HG03280 (cell line): ENCODE measurements around the gene AGAP3.

Experiments used
- ATAC-seq: cut with Tn5 transposase; IDR thresholded peaks from one replicate; pipeline ENCODE4 v1.9.1; 2021; ENCODE audit warnings: mild to moderate bottlenecking, moderate library complexity; ENCODE audit not compliant: unreplicated experiment

The AGAP3 gene

GRCh38 chr7:151122796-151123157, 36.5 kb downstream of the AGAP3 start:
- no peak for ATAC-seq

GRCh38 chr7:151123158-151123821, 37.0 kb downstream of the AGAP3 start:
- no peak for ATAC-seq

GRCh38 chr7:151123822-151124464, 37.7 kb downstream of the AGAP3 start:
- peak; percentile 78 for ATAC-seq

- no peak for ATAC-seq
These were observed 38.2 kb downstream of the AGAP3 start for GRCh38 chr7:151124481-151124880.

- ATAC-seq = no peak
These were observed 38.7 kb downstream of the AGAP3 start for GRCh38 chr7:151124899-151125399.

GRCh38 chr7:151125470-151125845, 39.2 kb downstream of the AGAP3 start:
- ATAC-seq = no peak

GRCh38 chr7:151125846-151126481, 39.7 kb downstream of the AGAP3 start:
- no peak for ATAC-seq

GRCh38 chr7:151126491-151127137, 40.3 kb downstream of the AGAP3 start:
- no peak for ATAC-seq

- no peak for ATAC-seq
These were observed 41.9 kb downstream of the AGAP3 start for GRCh38 chr7:151128144-151128543.

GRCh38 chr7:151128716-151129115, 42.4 kb downstream of the AGAP3 start:
- ATAC-seq = no peak

GRCh38 chr7:151129117-151129959, 43.1 kb downstream of the AGAP3 start:
- no peak for ATAC-seq

GRCh38 chr7:151129960-151130591, 43.8 kb downstream of the AGAP3 start:
- ATAC-seq = no peak

- no peak for ATAC-seq
These were observed 44.5 kb downstream of the AGAP3 start for GRCh38 chr7:151130741-151131157.

GRCh38 chr7:151131224-151131591, 44.9 kb downstream of the AGAP3 start:
- ATAC-seq = no peak

GRCh38 chr7:151131592-151132293, 45.5 kb downstream of the AGAP3 start:
- ATAC-seq = no peak

GRCh38 chr7:151132461-151133205, 46.4 kb downstream of the AGAP3 start:
- ATAC-seq = no peak

- ATAC-seq = no peak
These were observed 47.2 kb downstream of the AGAP3 start for GRCh38 chr7:151133266-151133985.

- ATAC-seq = no peak
These were observed 47.9 kb downstream of the AGAP3 start for GRCh38 chr7:151133986-151134742.
